ENCODE measurements around the gene ZNF76.

ZNF76 gene

GRCh38 chr6:35318196-35319171 is 58.9 kb downstream of the ZNF76 start:
- no peak for TF ChIP-seq CTCF (IDR thresholded peaks at IDR 0.05)

GRCh38 chr6:35319346-35320030 is 60.0 kb downstream of the ZNF76 start:
- TF ChIP-seq CTCF (IDR thresholded peaks at IDR 0.05) = no peak

GRCh38 chr6:35320031-35320410 is 60.5 kb downstream of the ZNF76 start:
- no peak for TF ChIP-seq CTCF (IDR thresholded peaks at IDR 0.05)

GRCh38 chr6:35321091-35321490 is 61.6 kb downstream of the ZNF76 start:
- no peak for TF ChIP-seq CTCF (IDR thresholded peaks at IDR 0.05)

GRCh38 chr6:35327349-35328027 is 68.0 kb downstream of the ZNF76 start:
- TF ChIP-seq CTCF (IDR thresholded peaks at IDR 0.05) = peak; percentile 24; the same call in 1 of the 2 replicates

GRCh38 chr6:35328108-35328723 is 68.7 kb downstream of the ZNF76 start:
- TF ChIP-seq CTCF (IDR thresholded peaks at IDR 0.05) = no peak

- no peak for TF ChIP-seq CTCF (IDR thresholded peaks at IDR 0.05)
These were observed 71.1 kb downstream of the ZNF76 start for GRCh38 chr6:35330541-35331119.
